GM23248 (cell line): ENCODE measurements around the gene NAA11. TPM values are rescaled to one million over a fixed set of nuclear protein-coding genes. Genes with fewer than 3 reads are reported as not detected.

Source experiments
- DNase-seq: peaks from one replicate; pipeline ENCODE4 v3.0.0-alpha.2; 2015
- H2AFZ ChIP-seq: fragments of 200-600 bp; sonication (generic); 2 replicates; pipeline ENCODE4 v1.6.1; 2016; ENCODE audit warnings: antibody characterized with exemption
- H3F3A ChIP-seq: fragments of 200-600 bp; sonication (generic); 2 replicates; pipeline ENCODE4 v1.6.1; 2016; ENCODE audit warnings: mild to moderate bottlenecking, antibody characterized with exemption, mixed run types; ENCODE audit not compliant: insufficient read depth
- H3K27ac ChIP-seq: fragments of 200-600 bp; sonication (generic); 2 replicates; pipeline ENCODE4 v1.5.1; 2016; ENCODE audit warnings: mild to moderate bottlenecking
- H3K27me3 ChIP-seq: fragments of 200-600 bp; sonication (generic); replicated peaks from 2 replicates; pipeline ENCODE4 v1.6.1; 2016; ENCODE audit warnings: mild to moderate bottlenecking; ENCODE audit not compliant: insufficient read depth
- H3K36me3 ChIP-seq: fragments of 200-600 bp; sonication (generic); 2 replicates; pipeline ENCODE4 v1.6.1; 2016; ENCODE audit warnings: low read depth, mild to moderate bottlenecking
- H3K4me1 ChIP-seq: fragments of 200-600 bp; sonication (generic); 2 replicates; pipeline ENCODE4 v1.6.1; 2016; ENCODE audit warnings: mild to moderate bottlenecking; ENCODE audit not compliant: insufficient read depth
- H3K4me2 ChIP-seq: fragments of 200-600 bp; sonication (generic); one replicate; pipeline ENCODE4 v1.6.1; 2016; ENCODE audit warnings: mild to moderate bottlenecking; ENCODE audit not compliant: unreplicated experiment
- H3K4me3 ChIP-seq: fragments of 200-600 bp; sonication (generic); 2 replicates; pipeline ENCODE4 v1.5.1; 2016; ENCODE audit warnings: mild to moderate bottlenecking
- H3K79me2 ChIP-seq: fragments of 200-600 bp; sonication (generic); 2 replicates; pipeline ENCODE4 v1.6.1; 2016; ENCODE audit warnings: mild to moderate bottlenecking; ENCODE audit not compliant: insufficient read depth
- H3K9ac ChIP-seq: fragments of 200-600 bp; sonication (generic); 2 replicates; pipeline ENCODE4 v1.6.1; 2016; ENCODE audit warnings: mild to moderate bottlenecking
- H3K9me2 ChIP-seq: fragments of 200-600 bp; sonication (generic); 2 replicates; pipeline ENCODE4 v1.6.1; 2016; ENCODE audit warnings: mixed run types, mild to moderate bottlenecking, moderate library complexity; ENCODE audit not compliant: insufficient read depth
- H3K9me3 ChIP-seq: fragments of 200-600 bp; sonication (generic); one replicate; pipeline ENCODE4 v1.6.1; 2017; ENCODE audit warnings: low read depth
- H4K20me1 ChIP-seq: fragments of 200-600 bp; sonication (generic); 2 replicates; pipeline ENCODE4 v1.6.0; 2016; ENCODE audit not compliant: insufficient read depth
- EZH2 ChIP-seq: fragments of 200-600 bp; sonication (generic); IDR thresholded peaks from 2 replicates; pipeline ENCODE4 v1.6.1; 2018; ENCODE audit warnings: antibody characterized with exemption, mild to moderate bottlenecking; ENCODE audit not compliant: insufficient read depth, poor library complexity, severe bottlenecking
- EZH2phosphoT487 ChIP-seq: fragments of 200-600 bp; sonication (generic); IDR thresholded peaks from 2 replicates; pipeline ENCODE4 v1.6.1; 2018; ENCODE audit warnings: antibody characterized with exemption, moderate library complexity, mild to moderate bottlenecking, low read depth; ENCODE audit not compliant: insufficient read depth
- WGBS, 2 experiments: methylation state at CpG; one replicate each; pipeline ENCODE4 v1.1.6; 2015 to 2017; ENCODE audit warnings: low lambda C conversion rate in 2 of 2, low coverage in 1 of 2; ENCODE audit errors: missing lambda C conversion rate in 2 of 2; 5-methylcytosine and 5-hydroxymethylcytosine counted together
- in situ Hi-C: fragments of 300-500 bp; cut with MboI; formaldehyde crosslinking; loops from 2 replicates; pipeline ENCODE4 v1.15.0; 2020
- polyA plus RNA-seq: library from polyadenylated mRNA; unstranded; fragments of >200 nt; fragmentation: Nextera tagmentation; extraction: Ambion mirVana; gene quantifications from 2 replicates; pipeline ENCODE4 v1.2.1, GENCODE V29; 2016
- total RNA-seq: library from RNA; depleted of rRNA; stranded (reverse); fragments of >200 nt; shearing (Covaris generic); gene quantifications from 2 replicates; pipeline ENCODE4 v1.2.3, GENCODE V29; 2014; rRNA removed

NAA11 gene
- total RNA-seq (not detected in 2 replicates), polyA plus RNA-seq (not detected in 2 replicates)

GRCh38 chr4:79325864-79326328 lies at the start of gene NAA11:
TSS of gene NAA11 (minus strand) at chr4:79326061. CDS start at chr4:79325877, 184 bp downstream.
- no peak within 1 kb of the TSS for H2AFZ ChIP-seq
- no peaks in the 10 kb centered on the region for H3F3A ChIP-seq
- H3K9me3 ChIP-seq, result no peaks in the 10 kb centered on the region
- H3K9ac ChIP-seq, result no peak within 1 kb of the TSS
- TF ChIP-seq EZH2 (no peak), EZH2phosphoT487 (no peak)
- no peaks in the 10 kb centered on the region for H3K27me3 ChIP-seq
- no peak for DNase-seq
- no peaks in the 10 kb centered on the region for H4K20me1 ChIP-seq
- H3K4me2 ChIP-seq, result no peak within 1 kb of the TSS
- in situ Hi-C loops, result no loop called here
- H3K4me1 ChIP-seq, result no peaks in the 10 kb centered on the region
- H3K36me3 ChIP-seq, result no peaks in the 10 kb centered on the region
- H3K9me2 ChIP-seq, result no peaks in the 10 kb centered on the region
- H3K27ac ChIP-seq, result no peak within 1 kb of the TSS
- no peak within 1 kb of the TSS for H3K4me3 ChIP-seq
- no peaks in the 10 kb centered on the region for H3K79me2 ChIP-seq
- 74 to 75% methylated on average over 19 of the region's 19 CpGs for WGBS, 2 experiments

- WGBS, 2 experiments, result 35% methylated on average over 2 of the region's 2 CpGs
Measured at GRCh38 chr4:79370026-79370425, 44.2 kb upstream of the NAA11 start.

GRCh38 chr4:79367096-79367495 lies 41.2 kb upstream of the NAA11 start:
- Histone ChIP-seq H3K27ac (no peak overlapping the region), H3K79me2 (no peaks in the 10 kb centered on the region), H3K9me2 (no peaks in the 10 kb centered on the region), H4K20me1 (no peaks in the 10 kb centered on the region), H3K9me3 (no peaks in the 10 kb centered on the region), H3K27me3 (no peaks in the 10 kb centered on the region), H2AFZ (no peak overlapping the region), H3F3A (no peaks in the 10 kb centered on the region), H3K36me3 (no peaks in the 10 kb centered on the region), H3K4me3 (no peak overlapping the region), H3K4me1 (no peaks in the 10 kb centered on the region), H3K9ac (no peak overlapping the region), H3K4me2 (no peak overlapping the region)
- TF ChIP-seq EZH2phosphoT487 (no peak), EZH2 (no peak)
- 69 to 80% methylated on average over 2 of the region's 2 CpGs for WGBS, 2 experiments
- no peak for DNase-seq
- in situ Hi-C loops, result no loop called here

More at GRCh38 chr4:79370026-79370425, 44.2 kb upstream of the NAA11 start:
- Histone ChIP-seq H3K4me2 (no peak overlapping the region), H3K9me2 (no peaks in the 10 kb centered on the region), H3K79me2 (no peaks in the 10 kb centered on the region), H3K9ac (no peak overlapping the region), H2AFZ (no peak overlapping the region), H3K27me3 (no peaks in the 10 kb centered on the region), H3K36me3 (no peaks in the 10 kb centered on the region), H4K20me1 (no peaks in the 10 kb centered on the region), H3K9me3 (no peaks in the 10 kb centered on the region), H3K27ac (no peak overlapping the region), H3K4me1 (no peaks in the 10 kb centered on the region), H3F3A (no peaks in the 10 kb centered on the region), H3K4me3 (no peak overlapping the region)
- TF ChIP-seq EZH2phosphoT487 (no peak), EZH2 (no peak)
- no peak for DNase-seq
- in situ Hi-C loops, result no loop called here

- no peaks in the 10 kb centered on the region for H3F3A ChIP-seq
- no peaks in the 10 kb centered on the region for H4K20me1 ChIP-seq
- H3K4me1 ChIP-seq, result no peaks in the 10 kb centered on the region
- H2AFZ ChIP-seq, result no peak overlapping the region
- no peak overlapping the region for H3K4me3 ChIP-seq
- no peaks in the 10 kb centered on the region for H3K36me3 ChIP-seq
- H3K9me3 ChIP-seq, result no peaks in the 10 kb centered on the region
- H3K4me2 ChIP-seq, result no peak overlapping the region
- no peaks in the 10 kb centered on the region for H3K79me2 ChIP-seq
- DNase-seq, result no peak
- in situ Hi-C loops, result no loop called here
- no peak overlapping the region for H3K9ac ChIP-seq
- no peaks in the 10 kb centered on the region for H3K9me2 ChIP-seq
- H3K27me3 ChIP-seq, result no peaks in the 10 kb centered on the region
- TF ChIP-seq EZH2 (no peak), EZH2phosphoT487 (no peak)
- H3K27ac ChIP-seq, result no peak overlapping the region
Measured at GRCh38 chr4:79366422-79366821, 40.6 kb upstream of the NAA11 start.

- DNase-seq, result no peak
- H4K20me1 ChIP-seq, result no peaks in the 10 kb centered on the region
- no peaks in the 10 kb centered on the region for H3K79me2 ChIP-seq
- no peak overlapping the region for H3K27ac ChIP-seq
- no peak overlapping the region for H3K4me2 ChIP-seq
- TF ChIP-seq EZH2, result no peak
- no peak for TF ChIP-seq EZH2phosphoT487
- in situ Hi-C loops, result no loop called here
- no peak overlapping the region for H3K9ac ChIP-seq
- 25 to 26% methylated on average over 6 of the region's 6 CpGs for WGBS, 2 experiments
- no peaks in the 10 kb centered on the region for H3K36me3 ChIP-seq
- H3K4me1 ChIP-seq, result no peaks in the 10 kb centered on the region
- no peaks in the 10 kb centered on the region for H3K27me3 ChIP-seq
- no peaks in the 10 kb centered on the region for H3K9me3 ChIP-seq
- no peaks in the 10 kb centered on the region for H3K9me2 ChIP-seq
- H3K4me3 ChIP-seq, result no peak overlapping the region
- no peak overlapping the region for H2AFZ ChIP-seq
- no peaks in the 10 kb centered on the region for H3F3A ChIP-seq
Measured at GRCh38 chr4:79364061-79364460, 38.2 kb upstream of the NAA11 start.
